ENCODE results near the gene NFE2L1. TPM values are rescaled to one million over a fixed set of nuclear protein-coding genes. Genes with fewer than 3 reads are reported as not detected.

NFE2L1 gene
- polyA plus RNA-seq, 2 of the 4 experiments (the other 2 are of a cell fraction), result 108 to 283 TPM

GRCh38 chr17:48024149-48025039 is 23.8 kb upstream of the NFE2L1 start:
- DNase-seq (ENCODE audit: low read depth in 1 of 2, low spot score in 1 of 2) (peak; percentile 49 to 85), ATAC-seq (peak; percentile 31 to 48)

More at GRCh38 chr17:48024149-48025039, 23.8 kb upstream of the NFE2L1 start:
- Histone ChIP-seq H3K4me3 (peak overlapping the region; percentile 43), H3K4me2 (peak overlapping the region; percentile 84), H3K9me3 (no peaks in the 10 kb centered on the region), H3K4me1 (peaks cover 27% of the 10 kb centered on the region), H3K27ac (peak overlapping the region; percentile 71 to 88)
- ChIA-PET POLR2A (interaction anchor here (0.6 to 2.5 kb wide), 5 partner anchors 22 to 166 kb away, joined by 3 to 59 read pairs (median 5); partner anchors contain the start of genes CDK5RAP3 and NFE2L1), CTCF (interaction anchor here (0.6 to 46.6 kb wide), 30 partner anchors 10 to 854 kb away, joined by 3 to 1398 read pairs (median 5); partner anchors contain the start of genes CBX1, CDK5RAP3, HOXB9 and NFE2L1)
- TF ChIP-seq E2F6 (IDR thresholded peaks at IDR 0.05; ENCODE audit: borderline replicate concordance, low read depth) (peak; percentile 8), ZC3H11A (IDR thresholded peaks at IDR 0.05) (no peak), FOSL2 (IDR thresholded peaks at IDR 0.05) (no peak), FOSL2 (CRISPR knock-in tag; IDR thresholded peaks at IDR 0.05) (0 out of 2 replicates have a peak, but pooled peaks have one; percentile 1), MAFK (IDR thresholded peaks at IDR 0.05; ENCODE audit: partially characterized antibody) (peak; percentile 18), RNF2 (IDR thresholded peaks at IDR 0.05; ENCODE audit: borderline replicate concordance, low read depth) (peak; percentile 88; the same call in 1 of the 2 replicates), JUN (IDR thresholded peaks at IDR 0.05) (0 out of 5 replicates have a peak, but pooled peaks of 1 of the 2 experiments have one; percentile 17), PBX3 (IDR thresholded peaks at IDR 0.05) (peak; percentile 5; the same call in 1 of the 2 replicates), HOXA7 (CRISPR knock-in tag; IDR thresholded peaks at IDR 0.05) (peak; percentile 28; the same call in 1 of the 2 replicates), KDM1A (IDR thresholded peaks at IDR 0.05; ENCODE audit: low read depth) (peak; percentile 98), EP300 (IDR thresholded peaks at IDR 0.05) (no peak), RCOR1 (IDR thresholded peaks at IDR 0.05; ENCODE audit: low read depth, low read length) (peak; percentile 83; the same call in 1 of the 2 replicates), MAX (IDR thresholded peaks at IDR 0.05) (no peak; the same call in 1 of the 2 replicates), CBX8 (IDR thresholded peaks at IDR 0.05) (no peak), HDAC2 (IDR thresholded peaks at IDR 0.05) (peak; percentile 92), EHF (CRISPR knock-in tag; IDR thresholded peaks at IDR 0.05) (no peak; the same call in 1 of the 2 replicates), BCL3 (IDR thresholded peaks at IDR 0.05) (0 out of 3 replicates have a peak, but pooled peaks have one; percentile 24), BHLHE40 (IDR thresholded peaks at IDR 0.05; ENCODE audit: low read depth, low read length) (no peak), CEBPB (IDR thresholded peaks at IDR 0.05) (no peak), HOXB13 (CRISPR knock-in tag; IDR thresholded peaks at IDR 0.05; ENCODE audit: low read depth) (0 out of 2 replicates have a peak, but pooled peaks have one; percentile 46), POLR2AphosphoS2 (conservative IDR thresholded peaks at IDR 0.05; ENCODE audit: low read length) (no peak), HOXB5 (CRISPR knock-in tag; IDR thresholded peaks at IDR 0.05) (peak; percentile 55; the same call in 1 of the 2 replicates), POLR2A (IDR thresholded peaks at IDR 0.05; ENCODE audit: low read length) (peak; percentile 42), RARB (CRISPR knock-in tag; IDR thresholded peaks at IDR 0.05) (no peak), TP53 (CRISPR knock-in tag; IDR thresholded peaks at IDR 0.05) (peak; percentile 7; the same call in 1 of the 2 replicates), RFX5 (IDR thresholded peaks at IDR 0.05) (no peak), KDM5A (IDR thresholded peaks at IDR 0.05) (no peak)
- 2% methylated on average over 46 of the region's 54 CpGs for WGBS (ENCODE audit: missing lambda C conversion rate)
- no peak for FAIRE-seq

All from A549 (cell line).